Adrenal gland (tissue), 5 donors: ENCODE results near the gene MAPK1.

Source experiments
- CTCF ChIP-seq, 6 experiments: fragments of 450-650 bp in 4 of 6; fragments of 200-600 bp in 2 of 6; sonication (generic) in 1 of 6; IDR thresholded peaks; 1 replicate in 5 of 6; 2 replicates in 1 of 6; pipeline versions ENCODE4 v1.5.1 to v1.8.0; 2016 to 2021; ENCODE audit warnings: antibody characterized with exemption in 6 of 6, mild to moderate bottlenecking in 2 of 6, moderate library complexity in 1 of 6
- POLR2A ChIP-seq, 2 donors: fragments of 450-650 bp; IDR thresholded peaks; one replicate each; pipeline ENCODE4 v1.6.1; 2017; ENCODE audit warnings: antibody characterized with exemption in 2 of 2, mild to moderate bottlenecking in 2 of 2, moderate library complexity in 1 of 2
- donor health status: DM: no; HTN: no; CAD: no.

GRCh38 chr22:21845558-21846453 lies 21.6 kb downstream of the MAPK1 start:
- TF ChIP-seq POLR2A (IDR thresholded peaks at IDR 0.05) (no peak), CTCF (IDR thresholded peaks at IDR 0.05) (no peak)
